BJ (cell line): ENCODE results near the gene CCDC66. TPM values are rescaled to one million over a fixed set of nuclear protein-coding genes. Genes with fewer than 3 reads are reported as not detected.

Experiments used
- CTCF ChIA-PET: fragments of 350-600 bp; formaldehyde crosslinking; extraction: SDS; loops from one replicate; lab custom pipeline; 2021; ENCODE audit warnings: antibody characterized with exemption, inconsistent platforms; lab: Yijun Ruan, JAX
- POLR2A ChIA-PET: fragments of 300-600 bp; sonication (Branson Sonifier 250); formaldehyde crosslinking; extraction: SDS; loops from one replicate; lab custom pipeline; 2021; ENCODE audit warnings: antibody characterized with exemption; lab: Charles Lee
- DNase-seq: peaks from one replicate; pipeline ENCODE4 v3.0.0-alpha.2; 2011; ENCODE audit warnings: low read depth
- H3K27me3 ChIP-seq: 2 replicates; pipeline ENCODE4 v1.6.0; 2011; ENCODE audit warnings: low read length; ENCODE audit not compliant: control insufficient read depth, insufficient read depth
- H3K36me3 ChIP-seq: 2 replicates; pipeline ENCODE4 v1.5.1; 2011; ENCODE audit warnings: low read length; ENCODE audit not compliant: control insufficient read depth, insufficient read depth
- H3K4me3 ChIP-seq: 2 replicates; pipeline ENCODE4 v1.5.1; 2011; ENCODE audit warnings: low read depth, mild to moderate bottlenecking, control low read depth, low read length
- polyA plus RNA-seq: library from polyadenylated mRNA; depleted of rRNA; stranded (reverse); fragments of >200 nt; gene quantifications from 2 replicates; pipeline ENCODE4 v1.2.3, GENCODE V29; 2011
- TF ChIP-seq, protein P1 (sequence below): IDR thresholded peaks from 2 replicates; pipeline ENCODE4 v1.5.1; 2011; ENCODE audit warnings: low read depth, mild to moderate bottlenecking, control low read depth, inconsistent platforms, low read length, moderate library complexity; ENCODE audit not compliant: insufficient read depth

The CCDC66 gene
- polyA plus RNA-seq, 1 experiment = 4.7 TPM

DNA sequence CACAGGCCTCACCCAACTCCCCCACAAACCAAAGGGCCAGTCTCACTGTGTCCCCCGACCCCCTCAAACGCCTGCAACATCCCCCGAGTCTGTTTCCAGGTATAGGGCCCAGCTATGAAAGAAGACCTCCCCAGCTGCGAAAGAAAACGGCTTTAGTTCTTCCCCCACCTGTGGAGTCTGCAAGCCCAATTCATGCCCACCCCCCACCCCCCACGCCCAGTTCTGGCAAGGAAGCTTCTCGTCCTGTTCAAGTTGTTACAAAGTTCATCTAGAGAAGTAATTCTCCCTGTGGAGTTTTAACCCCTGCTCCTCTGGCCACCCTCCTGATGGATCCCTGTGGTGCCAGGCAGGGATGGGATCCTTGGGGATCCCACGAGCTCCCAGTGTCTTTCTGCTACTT is 54.4 kb downstream of the CCDC66 start:
- Histone ChIP-seq H3K36me3 (peaks cover 7% of the 10 kb centered on the region; the same call in 1 of the 2 replicates), H3K4me3 (no peak overlapping the region), H3K27me3 (no peaks in the 10 kb centered on the region)
- ChIA-PET POLR2A (no interaction called here), CTCF (no interaction called here)
- TF ChIP-seq, protein P1, sequence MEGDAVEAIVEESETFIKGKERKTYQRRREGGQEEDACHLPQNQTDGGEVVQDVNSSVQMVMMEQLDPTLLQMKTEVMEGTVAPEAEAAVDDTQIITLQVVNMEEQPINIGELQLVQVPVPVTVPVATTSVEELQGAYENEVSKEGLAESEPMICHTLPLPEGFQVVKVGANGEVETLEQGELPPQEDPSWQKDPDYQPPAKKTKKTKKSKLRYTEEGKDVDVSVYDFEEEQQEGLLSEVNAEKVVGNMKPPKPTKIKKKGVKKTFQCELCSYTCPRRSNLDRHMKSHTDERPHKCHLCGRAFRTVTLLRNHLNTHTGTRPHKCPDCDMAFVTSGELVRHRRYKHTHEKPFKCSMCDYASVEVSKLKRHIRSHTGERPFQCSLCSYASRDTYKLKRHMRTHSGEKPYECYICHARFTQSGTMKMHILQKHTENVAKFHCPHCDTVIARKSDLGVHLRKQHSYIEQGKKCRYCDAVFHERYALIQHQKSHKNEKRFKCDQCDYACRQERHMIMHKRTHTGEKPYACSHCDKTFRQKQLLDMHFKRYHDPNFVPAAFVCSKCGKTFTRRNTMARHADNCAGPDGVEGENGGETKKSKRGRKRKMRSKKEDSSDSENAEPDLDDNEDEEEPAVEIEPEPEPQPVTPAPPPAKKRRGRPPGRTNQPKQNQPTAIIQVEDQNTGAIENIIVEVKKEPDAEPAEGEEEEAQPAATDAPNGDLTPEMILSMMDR = no peak
- DNase-seq = no peak

DNA sequence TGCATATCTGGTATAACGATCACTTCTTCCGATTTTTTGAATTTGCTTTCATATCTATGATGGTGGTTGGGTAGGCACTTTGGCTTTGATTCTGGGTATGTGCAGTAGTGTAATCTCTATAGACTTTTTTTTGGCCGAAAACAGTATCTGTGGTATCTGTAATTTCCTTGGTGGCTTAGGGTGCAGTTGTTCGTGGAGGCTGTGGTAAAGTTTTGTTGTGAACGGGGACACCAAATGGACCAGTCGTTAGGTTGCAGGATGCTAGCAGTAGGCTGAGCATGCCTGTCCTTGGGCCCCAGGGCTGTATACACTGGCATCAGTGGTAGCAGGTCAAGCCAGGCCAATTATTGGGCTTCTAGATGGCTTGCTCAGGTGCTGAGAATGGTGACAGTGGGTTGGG is 55.2 kb downstream of the CCDC66 start:
- CTCF ChIA-PET = no interaction called here
- DNase-seq = no peak
- POLR2A ChIA-PET = no interaction called here
- Histone ChIP-seq H3K27me3 (no peaks in the 10 kb centered on the region), H3K4me3 (no peak overlapping the region), H3K36me3 (peaks cover 5% of the 10 kb centered on the region; the same call in 1 of the 2 replicates)
- TF ChIP-seq, protein P1 = no peak

DNA sequence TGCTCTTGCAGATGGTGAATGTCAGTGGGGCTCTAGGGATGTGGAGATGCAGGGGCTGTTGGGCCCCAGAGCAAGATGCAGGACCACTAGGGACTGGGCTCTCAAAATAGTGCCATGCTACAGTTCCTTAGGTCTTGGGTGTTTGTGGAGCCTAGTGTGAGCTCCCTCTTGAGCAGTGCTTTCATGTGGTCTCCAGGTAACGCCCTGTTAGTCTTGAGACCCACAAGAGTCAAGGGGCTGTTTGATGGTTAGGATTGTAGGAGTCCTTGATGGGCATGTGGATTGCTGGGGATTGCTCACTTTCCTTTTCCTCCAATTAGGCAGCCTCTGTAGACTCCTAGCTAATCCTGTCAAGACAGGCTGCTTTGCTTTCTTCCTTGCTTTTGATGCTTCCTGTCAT is 56.0 kb downstream of the CCDC66 start:
- TF ChIP-seq, protein P1 = no peak
- no peaks in the 10 kb centered on the region for H3K27me3 ChIP-seq
- DNase-seq = no peak
- ChIA-PET POLR2A (no interaction called here), CTCF (no interaction called here)
- no peak overlapping the region for H3K4me3 ChIP-seq
- H3K36me3 ChIP-seq = peaks cover 5% of the 10 kb centered on the region; the same call in 1 of the 2 replicates

DNA sequence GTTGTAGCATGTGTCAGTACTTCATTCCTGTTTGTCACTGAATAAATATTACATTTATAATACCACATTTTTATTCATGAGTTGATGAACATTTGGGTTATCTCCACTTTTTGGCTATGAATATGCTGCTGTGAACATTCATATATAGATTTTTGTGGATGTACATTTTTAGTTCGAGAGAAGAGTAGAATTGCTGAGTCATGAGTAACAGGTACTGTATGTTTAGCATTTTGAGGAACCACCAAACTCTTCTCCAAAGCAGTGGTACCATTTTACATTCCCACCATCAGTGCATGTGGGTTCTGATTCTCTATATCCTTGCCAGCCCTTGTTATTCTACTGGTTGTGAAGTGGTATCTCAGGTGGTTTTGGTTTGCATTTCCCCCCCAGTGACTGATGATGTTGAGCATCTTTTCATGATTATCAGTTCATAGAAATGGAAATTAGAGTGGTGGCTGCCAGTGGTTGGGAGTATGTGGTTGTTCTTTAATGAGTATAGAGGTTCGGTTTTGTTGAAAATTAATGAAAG is 59.6 kb downstream of the CCDC66 start:
- POLR2A ChIA-PET = no interaction called here

DNA sequence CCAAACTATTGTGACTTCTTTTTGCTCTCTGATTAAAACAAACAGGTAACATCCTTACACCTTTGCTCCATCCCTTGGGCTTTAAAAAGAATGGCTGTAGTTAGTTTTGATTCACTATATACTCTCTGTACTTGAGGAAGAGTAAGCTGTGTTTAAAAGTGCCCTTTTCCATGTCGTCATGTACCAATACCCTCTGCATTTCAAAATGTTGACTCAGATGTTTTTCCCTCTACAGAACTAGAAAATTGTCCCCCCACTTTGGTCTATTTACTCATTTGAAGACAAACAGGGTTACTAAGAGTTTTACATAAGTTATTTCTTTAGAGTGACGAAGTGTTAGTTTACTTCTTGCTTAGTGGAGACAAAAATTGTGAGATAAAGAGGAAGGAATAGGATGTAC is 63.4 kb downstream of the CCDC66 start:
- no peaks in the 10 kb centered on the region for H3K27me3 ChIP-seq
- H3K36me3 ChIP-seq = peaks cover 2% of the 10 kb centered on the region
- ChIA-PET POLR2A (no interaction called here), CTCF (no interaction called here)
- TF ChIP-seq, protein P1 = no peak
- no peak overlapping the region for H3K4me3 ChIP-seq
- no peak for DNase-seq

More for the DNA sequence above, 59.6 kb downstream of the CCDC66 start:
- Histone ChIP-seq H3K36me3 (peaks cover 7% of the 10 kb centered on the region), H3K4me3 (no peak overlapping the region), H3K27me3 (no peaks in the 10 kb centered on the region)
- no peak for DNase-seq
- CTCF ChIA-PET = interaction anchor here (0.6 kb wide), 1 partner anchor 12 kb away, joined by 3 read pairs; no protein-coding TSS in a partner anchor
- TF ChIP-seq, protein P1 = no peak
